Testis (tissue), 5 donors: ENCODE data around the gene SDR39U1. TPM values are rescaled to one million over a fixed set of nuclear protein-coding genes. Genes with fewer than 3 reads are reported as not detected.
A peak's percentile ranks its signal among the peaks of the same experiment; 100 is the strongest.
"Not testable (repeated sequence)": the region's sequence is repeated elsewhere in the genome, so short reads cannot be mapped to it uniquely, and the experiment has no call there.

Experiments
- DNase-seq: peaks from one replicate; pipeline ENCODE4 v3.0.0-alpha.2; 2019
- H3K27ac ChIP-seq, 2 donors: fragments of 200-600 bp; sonication (generic); one replicate each; pipeline ENCODE4 v1.5.1; 2019
- H3K27me3 ChIP-seq: fragments of 200-600 bp; sonication (generic); one replicate; pipeline ENCODE4 v1.5.1; 2019
- H3K36me3 ChIP-seq: fragments of 200-600 bp; sonication (generic); one replicate; pipeline ENCODE4 v1.5.1; 2017; ENCODE audit warnings: low read depth; ENCODE audit errors: missing control alignments
- H3K4me1 ChIP-seq: fragments of 200-600 bp; sonication (generic); one replicate; pipeline ENCODE4 v1.5.1; 2019
- H3K4me3 ChIP-seq, 2 donors: fragments of 200-600 bp; sonication (generic); one replicate each; pipeline ENCODE4 v1.5.1; 2017 to 2019
- H3K9me3 ChIP-seq: fragments of 200-600 bp; sonication (generic); one replicate; pipeline ENCODE4 v1.5.1; 2017
- POLR2A ChIP-seq: fragments of 450-650 bp; IDR thresholded peaks from one replicate; pipeline ENCODE4 v1.6.1; 2017; ENCODE audit warnings: antibody characterized with exemption, mild to moderate bottlenecking, moderate library complexity
- WGBS, 2 donors: methylation state at CpG; one replicate each; pipeline ENCODE4 v1.1.5; 2018; 5-methylcytosine and 5-hydroxymethylcytosine counted together
- intact Hi-C: fragments of 100-400 bp; cut with DNase I; formaldehyde crosslinking; loops from one replicate; pipeline ENCODE4 v1.15.1; 2023; ENCODE audit warnings: low total_unique reads
- long read RNA-seq, 2 donors: transcript quantifications; one replicate each; lab custom pipeline, GENCODE V29; 2026
- polyA plus RNA-seq: library from polyadenylated mRNA; stranded (reverse); fragments of 350-450 nt; fragmentation: Illumina TruSeq; extraction: RNeasy Lipid Tissue Mini Kit (QIAGEN cat#74804); gene quantifications from one replicate; pipeline ENCODE4 v1.2.3, GENCODE V29; 2014; ENCODE audit warnings: low read depth, low replicate concordance; ENCODE audit not compliant: insufficient read depth
- total RNA-seq, 2 donors: library from RNA; depleted of rRNA; stranded (reverse); fragments of >200 nt; gene quantifications; one replicate each; pipeline ENCODE4 v1.2.3, GENCODE V29; 2016
- TF ChIP-seq, protein P1 (sequence below), 3 experiments: fragments of 450-650 bp in 2 of 3; fragments of 200-600 bp in 1 of 3; sonication (generic) in 1 of 3; IDR thresholded peaks; one replicate each; pipeline ENCODE4 v1.5.1; 2016 to 2019; ENCODE audit warnings: antibody characterized with exemption in 3 of 3, mild to moderate bottlenecking in 2 of 3, moderate library complexity in 1 of 3

Gene SDR39U1, protein sequence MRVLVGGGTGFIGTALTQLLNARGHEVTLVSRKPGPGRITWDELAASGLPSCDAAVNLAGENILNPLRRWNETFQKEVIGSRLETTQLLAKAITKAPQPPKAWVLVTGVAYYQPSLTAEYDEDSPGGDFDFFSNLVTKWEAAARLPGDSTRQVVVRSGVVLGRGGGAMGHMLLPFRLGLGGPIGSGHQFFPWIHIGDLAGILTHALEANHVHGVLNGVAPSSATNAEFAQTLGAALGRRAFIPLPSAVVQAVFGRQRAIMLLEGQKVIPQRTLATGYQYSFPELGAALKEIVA
- total RNA-seq, result 10 to 100 TPM; 76.7 to 86.1 TPM
- polyA plus RNA-seq, result 76.6 TPM
- long read RNA-seq, donor 1, transcript SDR39U1-201 (6 exons, 1,233 nt), result major isoform, 8 of 18 reads
- long read RNA-seq, donor 1, partial matches to known transcripts, result 0 of 18 reads
- long read RNA-seq, donor 1, other reads (novel, unspliced or antisense), result 0 of 18 reads
- long read RNA-seq, donor 2, partial matches to known transcripts, result 17 of 30 reads
- long read RNA-seq, donor 2, other reads (novel, unspliced or antisense), result 0 of 30 reads

DNA sequence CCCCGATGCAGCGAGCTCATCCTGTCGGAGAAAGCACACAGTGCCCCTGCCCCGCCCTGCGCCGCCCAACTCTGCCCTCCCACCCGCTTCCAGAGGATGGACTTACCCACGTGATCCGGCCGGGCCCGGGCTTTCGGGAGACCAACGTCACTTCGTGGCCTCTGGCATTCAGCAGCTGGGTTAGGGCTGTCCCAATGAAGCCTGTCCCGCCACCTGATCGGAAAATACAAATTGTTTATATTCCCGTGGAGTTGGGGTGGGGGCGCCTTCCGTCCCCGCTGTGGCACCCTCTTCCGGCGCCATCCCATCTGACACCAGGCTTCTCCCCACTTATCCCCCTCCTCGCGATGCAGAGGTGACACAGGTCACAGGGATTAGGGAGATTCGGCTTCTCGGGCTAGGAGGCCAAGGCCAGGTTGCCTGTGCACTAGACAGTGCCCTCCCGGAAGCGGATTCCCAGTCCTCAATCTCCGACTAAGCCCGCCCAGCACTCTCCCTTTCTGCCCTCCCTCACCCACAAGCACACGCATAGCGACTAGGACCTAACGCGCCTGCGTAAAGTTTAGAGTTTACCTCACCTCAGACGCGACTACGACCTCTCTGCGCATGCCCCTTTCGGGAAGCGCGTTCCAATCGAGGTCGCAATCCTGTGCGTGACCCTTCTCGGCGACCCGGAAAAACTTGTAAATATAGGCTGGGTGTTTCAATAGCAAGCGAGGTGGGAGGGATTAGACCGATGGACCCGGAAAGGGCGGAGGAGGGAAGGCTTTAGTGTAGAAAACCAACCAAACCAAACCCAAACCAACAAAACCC is at the start of gene SDR39U1:
SDR39U1 (minus strand) TSS at position 537 of the 813 bp plus-strand sequence; CDS start at position 530, 7 bp downstream.
- 0 to 1% methylated on average over 29 to 50 of the region's 52 CpGs for WGBS, 2 donors
- no peaks in the 10 kb centered on the region for H3K27me3 ChIP-seq
- no peaks in the 10 kb centered on the region for H3K9me3 ChIP-seq
- intact Hi-C loops, result no loop called here
- DNase-seq, result peak; percentile 98
- H3K36me3 ChIP-seq, result no peaks in the 10 kb centered on the region
- TF ChIP-seq POLR2A, result peak; percentile 71
- TF ChIP-seq, protein P1, sequence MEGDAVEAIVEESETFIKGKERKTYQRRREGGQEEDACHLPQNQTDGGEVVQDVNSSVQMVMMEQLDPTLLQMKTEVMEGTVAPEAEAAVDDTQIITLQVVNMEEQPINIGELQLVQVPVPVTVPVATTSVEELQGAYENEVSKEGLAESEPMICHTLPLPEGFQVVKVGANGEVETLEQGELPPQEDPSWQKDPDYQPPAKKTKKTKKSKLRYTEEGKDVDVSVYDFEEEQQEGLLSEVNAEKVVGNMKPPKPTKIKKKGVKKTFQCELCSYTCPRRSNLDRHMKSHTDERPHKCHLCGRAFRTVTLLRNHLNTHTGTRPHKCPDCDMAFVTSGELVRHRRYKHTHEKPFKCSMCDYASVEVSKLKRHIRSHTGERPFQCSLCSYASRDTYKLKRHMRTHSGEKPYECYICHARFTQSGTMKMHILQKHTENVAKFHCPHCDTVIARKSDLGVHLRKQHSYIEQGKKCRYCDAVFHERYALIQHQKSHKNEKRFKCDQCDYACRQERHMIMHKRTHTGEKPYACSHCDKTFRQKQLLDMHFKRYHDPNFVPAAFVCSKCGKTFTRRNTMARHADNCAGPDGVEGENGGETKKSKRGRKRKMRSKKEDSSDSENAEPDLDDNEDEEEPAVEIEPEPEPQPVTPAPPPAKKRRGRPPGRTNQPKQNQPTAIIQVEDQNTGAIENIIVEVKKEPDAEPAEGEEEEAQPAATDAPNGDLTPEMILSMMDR (IDR thresholded peaks at IDR 0.05), result peak in 1 of 3 experiments; percentile 6
- peaks cover 17% of the 10 kb centered on the region for H3K4me1 ChIP-seq
- H3K27ac ChIP-seq, result peak within 1 kb of the TSS; percentile 93 to 96
- H3K4me3 ChIP-seq, result peak within 1 kb of the TSS; percentile 70 to 84

DNA sequence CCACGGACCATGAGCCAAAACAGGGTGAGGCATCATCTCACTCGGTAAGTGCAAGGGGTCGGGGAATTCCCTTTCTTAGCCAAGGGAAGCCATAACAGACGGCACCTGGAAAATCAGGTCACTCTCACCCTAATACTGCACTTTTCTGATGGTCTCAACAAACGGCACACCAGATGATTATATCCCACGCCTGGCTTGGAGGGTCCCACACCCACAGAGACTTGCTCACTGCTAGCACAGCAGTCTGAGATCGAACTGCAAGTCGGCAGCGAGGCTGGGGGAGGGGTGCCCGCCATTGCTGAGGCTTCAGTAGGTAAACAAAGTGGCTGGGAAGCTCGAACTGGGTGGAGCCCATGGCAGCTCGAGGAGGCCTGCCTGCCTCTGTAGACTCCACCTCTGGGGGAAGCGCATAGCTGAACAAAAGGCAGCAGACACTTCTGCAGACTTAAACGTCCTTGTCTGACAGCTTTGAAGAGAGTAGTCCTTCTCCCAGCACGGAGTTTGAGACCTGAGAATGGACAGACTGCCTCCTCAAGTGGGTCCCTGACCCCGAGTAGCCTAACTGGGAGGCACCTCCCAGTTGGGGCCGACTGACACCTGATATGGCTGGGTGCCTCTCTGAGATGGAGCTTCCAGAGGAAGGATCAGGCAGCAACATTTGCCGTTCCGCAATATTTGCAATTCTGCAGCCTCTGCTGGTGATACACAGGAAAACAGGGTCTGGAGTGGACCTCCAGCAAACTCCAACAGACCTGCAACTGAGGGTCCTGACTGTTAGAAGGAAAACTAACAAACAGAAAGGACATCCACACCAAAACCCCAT is 49.2 kb upstream of the SDR39U1 start:
- H3K27ac ChIP-seq, H3K4me1 ChIP-seq, H3K4me3 ChIP-seq, H3K9me3 ChIP-seq, H3K36me3 ChIP-seq, DNase-seq, intact Hi-C loops, H3K27me3 ChIP-seq: not testable (repeated sequence)
- WGBS, 2 donors, result 71 to 77% methylated on average over 14 to 19 of the region's 19 CpGs

DNA sequence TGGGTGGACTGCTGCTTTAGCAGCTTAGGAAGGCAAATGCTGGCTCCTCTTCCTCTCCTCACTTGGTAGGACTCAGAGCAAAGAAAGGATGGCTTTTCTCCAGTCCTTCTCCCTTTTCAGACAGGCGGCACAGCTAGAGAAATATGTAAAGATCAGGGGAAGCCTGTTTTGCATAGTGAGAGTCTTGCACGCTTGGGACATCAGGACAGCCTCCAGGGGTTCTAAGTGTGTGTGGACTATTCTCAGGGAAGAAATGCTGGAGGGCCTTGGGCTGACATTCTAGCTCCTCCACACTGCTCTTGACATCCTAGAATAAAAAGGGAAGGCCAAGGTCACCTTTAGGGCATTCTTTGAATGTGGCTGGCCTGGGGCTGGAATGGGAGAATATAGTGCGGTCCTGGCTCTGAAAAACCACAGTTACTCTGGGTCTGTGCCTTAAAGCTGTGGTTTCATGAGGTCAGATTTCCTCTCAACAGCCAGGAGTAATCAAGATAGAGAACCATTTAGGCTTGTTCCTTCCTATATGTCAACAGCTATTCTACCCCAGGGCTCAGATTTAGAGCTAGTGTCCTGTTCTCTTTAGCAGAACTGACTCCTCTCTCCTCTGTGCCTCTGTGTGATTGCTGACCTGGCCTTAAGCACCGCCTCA is 41.2 kb upstream of the SDR39U1 start:
- Histone ChIP-seq H3K4me1 (no peaks in the 10 kb centered on the region), H3K4me3 (no peak overlapping the region), H3K9me3 (no peaks in the 10 kb centered on the region), H3K27ac (no peak overlapping the region), H3K27me3 (no peaks in the 10 kb centered on the region), H3K36me3 (no peaks in the 10 kb centered on the region)
- DNase-seq, result no peak
- 54% methylated on average over 4 of the region's 4 CpGs for WGBS, 2 donors
- intact Hi-C loops, result no loop called here
- TF ChIP-seq POLR2A, result no peak
- TF ChIP-seq, protein P1 (IDR thresholded peaks at IDR 0.05), result no peak

DNA sequence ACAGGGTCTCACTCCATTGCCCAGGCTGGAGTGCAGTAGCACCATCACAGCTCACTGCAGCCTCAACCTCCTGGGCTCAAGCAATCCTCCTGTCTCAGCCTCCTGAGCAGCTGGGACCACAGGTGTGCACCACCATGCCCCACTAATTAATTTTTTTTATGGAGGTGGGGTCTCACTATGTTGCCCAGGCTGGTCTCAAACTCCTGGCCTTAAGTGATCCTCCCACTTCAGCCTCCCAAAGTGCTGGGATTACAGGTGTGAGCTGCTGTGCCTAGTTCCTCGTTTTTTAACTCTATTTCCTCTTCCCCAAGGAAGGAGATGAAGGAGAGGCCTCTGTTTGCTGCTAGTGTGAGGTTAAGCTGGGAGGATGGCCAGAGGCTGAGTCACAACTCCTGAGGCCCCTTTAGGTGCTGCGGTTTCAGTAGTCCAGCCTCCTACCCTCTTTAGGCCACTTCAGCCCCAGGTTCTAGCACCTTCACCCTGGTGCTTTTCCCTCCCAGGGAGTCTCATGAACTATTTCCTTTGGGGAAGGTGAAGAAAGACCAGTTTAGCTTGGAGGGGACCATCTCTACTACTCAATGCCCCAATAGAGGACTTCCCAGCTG is 40.2 kb upstream of the SDR39U1 start:
- H3K4me3 ChIP-seq, H3K27ac ChIP-seq, H3K4me1 ChIP-seq, H3K36me3 ChIP-seq, H3K27me3 ChIP-seq, H3K9me3 ChIP-seq, DNase-seq, intact Hi-C loops: not testable (repeated sequence)
- WGBS, 2 donors, result 69 to 75% methylated on average over 2 of the region's 2 CpGs
